HL-60 (cell line): ENCODE data around the gene LSS.

ENCODE experiments used
- CTCF ChIP-seq: IDR thresholded peaks from one replicate; pipeline ENCODE4 v1.5.1; 2011; ENCODE audit warnings: low read length, control low read depth, inconsistent platforms; ENCODE audit not compliant: insufficient read depth
- GABPA ChIP-seq: IDR thresholded peaks from 2 replicates; pipeline ENCODE4 v1.6.1; 2012; ENCODE audit warnings: low read depth
- POLR2AphosphoS5 ChIP-seq: IDR thresholded peaks from 2 replicates; pipeline ENCODE4 v1.6.1; 2012; ENCODE audit warnings: low read depth
- SPI1 ChIP-seq: IDR thresholded peaks from 2 replicates; pipeline ENCODE4 v1.6.1; 2012; ENCODE audit warnings: low read depth, mild to moderate bottlenecking, borderline replicate concordance
- TF ChIP-seq, protein P1 (sequence below): IDR thresholded peaks from 2 replicates; pipeline ENCODE4 v1.6.1; 2012; ENCODE audit warnings: low read depth; ENCODE audit not compliant: insufficient replicate concordance

DNA sequence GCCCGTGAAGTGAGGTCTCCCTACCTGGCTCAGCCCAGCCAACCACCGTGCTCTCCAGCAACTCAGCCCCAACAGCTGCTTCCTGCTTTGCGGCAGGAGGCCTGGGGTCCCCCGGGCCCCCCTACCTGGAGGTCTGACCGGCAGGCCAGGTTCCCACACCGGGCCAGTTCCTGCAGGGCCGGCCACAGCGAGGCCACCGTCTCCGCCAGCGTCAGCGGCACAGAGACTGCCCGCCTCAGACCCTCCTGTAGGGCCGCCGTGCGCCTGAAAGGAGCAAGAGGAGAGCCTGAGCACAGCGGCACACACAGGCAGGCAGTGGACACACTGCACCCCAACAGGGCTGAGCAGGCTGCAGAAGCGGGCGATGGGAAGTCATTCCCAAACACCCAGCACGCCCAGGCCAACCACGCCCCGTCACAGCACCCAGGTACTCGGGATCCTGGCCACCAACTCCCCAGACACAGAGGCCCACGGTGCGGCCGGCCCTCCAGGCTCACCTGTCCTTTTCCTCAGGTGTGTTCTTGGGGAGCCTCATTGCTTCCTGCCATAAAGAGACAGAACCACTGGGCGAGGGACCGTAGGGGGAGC lies 90.1 kb downstream of the LSS start:
- no peak for TF ChIP-seq POLR2AphosphoS5
- no peak for TF ChIP-seq CTCF
- TF ChIP-seq, protein P1, sequence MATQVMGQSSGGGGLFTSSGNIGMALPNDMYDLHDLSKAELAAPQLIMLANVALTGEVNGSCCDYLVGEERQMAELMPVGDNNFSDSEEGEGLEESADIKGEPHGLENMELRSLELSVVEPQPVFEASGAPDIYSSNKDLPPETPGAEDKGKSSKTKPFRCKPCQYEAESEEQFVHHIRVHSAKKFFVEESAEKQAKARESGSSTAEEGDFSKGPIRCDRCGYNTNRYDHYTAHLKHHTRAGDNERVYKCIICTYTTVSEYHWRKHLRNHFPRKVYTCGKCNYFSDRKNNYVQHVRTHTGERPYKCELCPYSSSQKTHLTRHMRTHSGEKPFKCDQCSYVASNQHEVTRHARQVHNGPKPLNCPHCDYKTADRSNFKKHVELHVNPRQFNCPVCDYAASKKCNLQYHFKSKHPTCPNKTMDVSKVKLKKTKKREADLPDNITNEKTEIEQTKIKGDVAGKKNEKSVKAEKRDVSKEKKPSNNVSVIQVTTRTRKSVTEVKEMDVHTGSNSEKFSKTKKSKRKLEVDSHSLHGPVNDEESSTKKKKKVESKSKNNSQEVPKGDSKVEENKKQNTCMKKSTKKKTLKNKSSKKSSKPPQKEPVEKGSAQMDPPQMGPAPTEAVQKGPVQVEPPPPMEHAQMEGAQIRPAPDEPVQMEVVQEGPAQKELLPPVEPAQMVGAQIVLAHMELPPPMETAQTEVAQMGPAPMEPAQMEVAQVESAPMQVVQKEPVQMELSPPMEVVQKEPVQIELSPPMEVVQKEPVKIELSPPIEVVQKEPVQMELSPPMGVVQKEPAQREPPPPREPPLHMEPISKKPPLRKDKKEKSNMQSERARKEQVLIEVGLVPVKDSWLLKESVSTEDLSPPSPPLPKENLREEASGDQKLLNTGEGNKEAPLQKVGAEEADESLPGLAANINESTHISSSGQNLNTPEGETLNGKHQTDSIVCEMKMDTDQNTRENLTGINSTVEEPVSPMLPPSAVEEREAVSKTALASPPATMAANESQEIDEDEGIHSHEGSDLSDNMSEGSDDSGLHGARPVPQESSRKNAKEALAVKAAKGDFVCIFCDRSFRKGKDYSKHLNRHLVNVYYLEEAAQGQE: no peak
- no peak for TF ChIP-seq SPI1
- no peak for TF ChIP-seq GABPA
